GM21723 (cell line): ENCODE data around the gene TLDC2.

ENCODE experiments used
- ATAC-seq: cut with Tn5 transposase; IDR thresholded peaks from one replicate; pipeline ENCODE4 v1.9.1; 2021; ENCODE audit warnings: mild to moderate bottlenecking, moderate library complexity; ENCODE audit not compliant: unreplicated experiment

The TLDC2 gene

GRCh38 chr20:36941401-36941835 is 65.5 kb downstream of the TLDC2 start:
- ATAC-seq, result no peak
